ENCODE measurements around the gene SPATA3.

Gene SPATA3

GRCh38 chr2:230986520-230987136 lies 9.3 kb upstream of the SPATA3 start:
- H3K4me3 ChIP-seq, result peak overlapping the region; percentile 50 to 68 (median 58)
- no peaks in the 10 kb centered on the region for H3K27me3 ChIP-seq
- H3K36me3 ChIP-seq, result no peaks in the 10 kb centered on the region
- peak overlapping the region; percentile 80 to 98 (median 93) for H3K4me2 ChIP-seq
- peak overlapping the region in 10 of 11 experiments; percentile 34 to 72 (median 62); a peak in 17 of 22 replicates for H3K9ac ChIP-seq
- H3K9me3 ChIP-seq (replicated peaks in 1 of 11), result no peaks in the 10 kb centered on the region
- no peak for TF ChIP-seq Cebpa-rat (IDR thresholded peaks at IDR 0.05)
- H3K27ac ChIP-seq, result peak overlapping the region in 5 of 11 experiments; percentile 8 to 46 (median 25); a peak in 5 of 22 replicates
- H4K20me1 ChIP-seq, result no peaks in the 10 kb centered on the region
- peaks cover 5 to 23% (median 11%) of the 10 kb centered on the region in 10 experiments; a peak in 18 of 20 replicates for H3K4me1 ChIP-seq

- H3K4me1 ChIP-seq, result peaks cover 5 to 17% (median 11%) of the 10 kb centered on the region in 10 experiments; a peak in 18 of 20 replicates
- H3K9ac ChIP-seq, result peak overlapping the region in 10 of 11 experiments; percentile 34 to 72 (median 62); a peak in 17 of 22 replicates
- peak overlapping the region in 5 of 11 experiments; percentile 8 to 46 (median 25); a peak in 5 of 22 replicates for H3K27ac ChIP-seq
Observed at GRCh38 chr2:230987137-230988020, 8.5 kb upstream of the SPATA3 start.

GRCh38 chr2:230989731-230990130 lies 6.2 kb upstream of the SPATA3 start:
- no peak for TF ChIP-seq Cebpa-rat (IDR thresholded peaks at IDR 0.05)
- Histone ChIP-seq H3K27me3 (no peaks in the 10 kb centered on the region), H3K4me2 (no peak overlapping the region), H3K4me1 (peaks cover 5 to 17% (median 11%) of the 10 kb centered on the region in 10 experiments; a peak in 18 of 20 replicates), H3K4me3 (no peak overlapping the region), H3K27ac (no peak overlapping the region), H3K9ac (no peak overlapping the region), H3K9me3 (replicated peaks in 1 of 11) (no peaks in the 10 kb centered on the region), H3K36me3 (no peaks in the 10 kb centered on the region), H4K20me1 (no peaks in the 10 kb centered on the region)

More at GRCh38 chr2:230987137-230988020, 8.5 kb upstream of the SPATA3 start:
- H3K36me3 ChIP-seq, result no peaks in the 10 kb centered on the region
- no peak for TF ChIP-seq Cebpa-rat (IDR thresholded peaks at IDR 0.05)
- H3K4me2 ChIP-seq, result peak overlapping the region; percentile 80 to 98 (median 93)
- H3K27me3 ChIP-seq, result no peaks in the 10 kb centered on the region
- no peaks in the 10 kb centered on the region for H3K9me3 ChIP-seq (replicated peaks in 1 of 11)
- H4K20me1 ChIP-seq, result no peaks in the 10 kb centered on the region
- H3K4me3 ChIP-seq, result peak overlapping the region; percentile 50 to 68 (median 58)

- H3K36me3 ChIP-seq, result no peaks in the 10 kb centered on the region
- no peak overlapping the region for H3K9ac ChIP-seq
- H3K4me3 ChIP-seq, result no peak overlapping the region
- H3K27ac ChIP-seq, result no peak overlapping the region
- H3K9me3 ChIP-seq (replicated peaks in 1 of 11), result no peaks in the 10 kb centered on the region
- H4K20me1 ChIP-seq, result no peaks in the 10 kb centered on the region
- peaks cover 5 to 16% (median 11%) of the 10 kb centered on the region in 10 experiments; a peak in 18 of 20 replicates for H3K4me1 ChIP-seq
- TF ChIP-seq Cebpa-rat (IDR thresholded peaks at IDR 0.05), result no peak
- H3K27me3 ChIP-seq, result no peaks in the 10 kb centered on the region
- no peak overlapping the region for H3K4me2 ChIP-seq
Observed at GRCh38 chr2:230990131-230990898, 5.6 kb upstream of the SPATA3 start.

- Histone ChIP-seq H3K4me3 (no peak overlapping the region), H3K4me2 (no peak overlapping the region), H3K27me3 (no peaks in the 10 kb centered on the region), H3K27ac (no peak overlapping the region), H3K9me3 (replicated peaks in 1 of 11) (no peaks in the 10 kb centered on the region), H3K9ac (no peak overlapping the region), H4K20me1 (no peaks in the 10 kb centered on the region), H3K36me3 (no peaks in the 10 kb centered on the region), H3K4me1 (peaks cover 5 to 11% (median 7%) of the 10 kb centered on the region in 10 experiments; a peak in 18 of 20 replicates)
- TF ChIP-seq Cebpa-rat (IDR thresholded peaks at IDR 0.05), result no peak
Observed at GRCh38 chr2:230990899-230991150, 5.1 kb upstream of the SPATA3 start.

- TF ChIP-seq Cebpa-rat (IDR thresholded peaks at IDR 0.05), result no peak
- no peaks in the 10 kb centered on the region for H3K36me3 ChIP-seq
- no peak overlapping the region for H3K9ac ChIP-seq
- no peak overlapping the region for H3K27ac ChIP-seq
- peaks cover 4 to 5% (median 5%) of the 10 kb centered on the region in 10 experiments; a peak in 17 of 20 replicates for H3K4me1 ChIP-seq
- no peaks in the 10 kb centered on the region for H3K27me3 ChIP-seq
- no peak overlapping the region for H3K4me3 ChIP-seq
- H3K9me3 ChIP-seq (replicated peaks in 1 of 11), result peaks cover 0 to 4% (median 0%) of the 10 kb centered on the region in 11 experiments; a peak in 1 of 22 replicates
- H3K4me2 ChIP-seq, result no peak overlapping the region
- no peaks in the 10 kb centered on the region for H4K20me1 ChIP-seq
Observed at GRCh38 chr2:230991598-230991997, 4.3 kb upstream of the SPATA3 start.

GRCh38 chr2:230996661-230997060 lies 740 bp downstream of the SPATA3 start:
- Histone ChIP-seq H4K20me1 (no peaks in the 10 kb centered on the region), H3K4me1 (peaks cover 0 to 4% (median 0%) of the 10 kb centered on the region in 10 experiments; a peak in 1 of 20 replicates), H3K4me3 (no peak overlapping the region), H3K27ac (no peak overlapping the region), H3K36me3 (no peaks in the 10 kb centered on the region), H3K27me3 (no peaks in the 10 kb centered on the region), H3K9ac (no peak overlapping the region), H3K9me3 (replicated peaks in 1 of 11) (peaks cover 0 to 18% (median 7%) of the 10 kb centered on the region in 11 experiments; a peak in 8 of 22 replicates), H3K4me2 (no peak overlapping the region)
- no peak for TF ChIP-seq Cebpa-rat (IDR thresholded peaks at IDR 0.05)

GRCh38 chr2:230998882-230999281 lies 3.0 kb downstream of the SPATA3 start:
- no peak overlapping the region for H3K4me2 ChIP-seq
- peaks cover 0 to 4% (median 0%) of the 10 kb centered on the region in 10 experiments; a peak in 1 of 20 replicates for H3K4me1 ChIP-seq

More at GRCh38 chr2:230998882-230999281, 3.0 kb downstream of the SPATA3 start:
- H3K36me3 ChIP-seq, result no peaks in the 10 kb centered on the region
- H4K20me1 ChIP-seq, result no peaks in the 10 kb centered on the region
- H3K4me3 ChIP-seq, result no peak overlapping the region
- no peak overlapping the region for H3K9ac ChIP-seq
- no peak overlapping the region for H3K27ac ChIP-seq
- TF ChIP-seq Cebpa-rat (IDR thresholded peaks at IDR 0.05), result no peak
- H3K27me3 ChIP-seq, result no peaks in the 10 kb centered on the region
- peaks cover 0 to 18% (median 7%) of the 10 kb centered on the region in 11 experiments; a peak in 8 of 22 replicates for H3K9me3 ChIP-seq (replicated peaks in 1 of 11)

All from BLaER1 treated with 17β-estradiol and CSF1 and Interleukin-3, amounts not matched to agents 10 nM and 100 nM (cell line).